HepG2 (cell line): Measurements from ENCODE around the gene ORC3. TPM values are rescaled to one million over a fixed set of nuclear protein-coding genes. Genes with fewer than 3 reads are reported as not detected.

Source experiments
- ADNP ChIP-seq: sonication (generic); formaldehyde crosslinking; IDR thresholded peaks from 2 replicates; pipeline ENCODE4 v1.4.0; 2020; ENCODE audit warnings: missing genetic modification reagents
- ARNT ChIP-seq: fragments of 450-650 bp; IDR thresholded peaks from 2 replicates; pipeline ENCODE4 v1.6.1; 2017
- ASH2L ChIP-seq: fragments of 300-600, 200-600 bp; sonication (generic); IDR thresholded peaks from 2 replicates; pipeline ENCODE4 v1.7.0; 2017; ENCODE audit warnings: low read depth, mild to moderate bottlenecking, moderate library complexity, mixed read lengths, low read length; ENCODE audit not compliant: insufficient read length
- BRCA1 ChIP-seq: sonication (generic); formaldehyde crosslinking; IDR thresholded peaks from 2 replicates; pipeline ENCODE4 v1.4.0; 2020; ENCODE audit warnings: missing genetic modification reagents
- CENPT ChIP-seq: sonication (generic); formaldehyde crosslinking; IDR thresholded peaks from 2 replicates; pipeline ENCODE4 v1.8.0; 2022; ENCODE audit warnings: low read depth, mild to moderate bottlenecking, moderate library complexity, missing genetic modification reagents
- CERS6 ChIP-seq: sonication (generic); formaldehyde crosslinking; IDR thresholded peaks from 2 replicates; pipeline ENCODE4 v1.5.0; 2020; ENCODE audit warnings: missing genetic modification reagents
- GZF1 ChIP-seq: sonication (generic); formaldehyde crosslinking; IDR thresholded peaks from 2 replicates; pipeline ENCODE4 v1.5.1; 2020; ENCODE audit warnings: mild to moderate bottlenecking, missing genetic modification reagents
- MYC ChIP-seq: sonication (generic); formaldehyde crosslinking; IDR thresholded peaks from 2 replicates; pipeline ENCODE4 v1.9.0; 2021; ENCODE audit warnings: missing genetic modification reagents, borderline replicate concordance
- NFE2 ChIP-seq: sonication (generic); formaldehyde crosslinking; IDR thresholded peaks from 2 replicates; pipeline ENCODE4 v1.4.0; 2020; ENCODE audit warnings: missing genetic modification reagents
- NR2F1 ChIP-seq, 2 experiments: fragments of 450-650 bp in 1 of 2; formaldehyde crosslinking in 1 of 2; IDR thresholded peaks; 2 replicates each; pipeline versions ENCODE4 v1.5.0 to v1.6.1; 2016 to 2020; ENCODE audit warnings: mild to moderate bottlenecking in 1 of 2, missing compliant biosample characterization in 1 of 2, missing genetic modification reagents in 1 of 2, moderate library complexity in 1 of 2
- POLR2AphosphoS2 ChIP-seq: IDR thresholded peaks from 2 replicates; pipeline ENCODE4 v1.6.1; 2011; ENCODE audit warnings: low read depth, low read length, improper control_type of control experiment
- PPARG ChIP-seq: conservative IDR thresholded peaks from 2 replicates; pipeline ENCODE4 v1.6.1; 2016; ENCODE audit warnings: missing biosample characterization, missing genetic modification reagents
- PRPF4 ChIP-seq: fragments of 200-400 bp; formaldehyde crosslinking; IDR thresholded peaks from 2 replicates; pipeline ENCODE4 v1.6.1; 2016; ENCODE audit warnings: low read length, low read depth; ENCODE audit not compliant: poor library complexity, severe bottlenecking
- SCMH1 ChIP-seq: sonication (generic); formaldehyde crosslinking; IDR thresholded peaks from 2 replicates; pipeline ENCODE4 v1.9.0; 2021; ENCODE audit warnings: missing genetic modification reagents, mild to moderate bottlenecking, borderline replicate concordance
- SMARCE1 ChIP-seq: fragments of 450-650 bp; IDR thresholded peaks from 2 replicates; pipeline ENCODE4 v1.6.1; 2017; ENCODE audit warnings: borderline replicate concordance
- SP4 ChIP-seq: sonication (generic); formaldehyde crosslinking; IDR thresholded peaks from 2 replicates; pipeline ENCODE4 v1.8.1; 2023; ENCODE audit warnings: mild to moderate bottlenecking, missing genetic modification reagents
- ZKSCAN5 ChIP-seq: sonication (generic); formaldehyde crosslinking; IDR thresholded peaks from 2 replicates; pipeline ENCODE4 v1.5.1; 2020; ENCODE audit warnings: mild to moderate bottlenecking, missing genetic modification reagents
- ZNF136 ChIP-seq: sonication (generic); formaldehyde crosslinking; IDR thresholded peaks from 2 replicates; pipeline ENCODE4 v1.8.1; 2022; ENCODE audit warnings: low read depth, mild to moderate bottlenecking, moderate library complexity, missing genetic modification reagents
- ZNF232 ChIP-seq: sonication (generic); formaldehyde crosslinking; IDR thresholded peaks from 2 replicates; pipeline ENCODE4 v1.4.0; 2020; ENCODE audit warnings: missing genetic modification reagents, borderline replicate concordance
- ZNF383 ChIP-seq: sonication (generic); formaldehyde crosslinking; IDR thresholded peaks from 2 replicates; pipeline ENCODE4 v1.4.0; 2020; ENCODE audit warnings: missing genetic modification reagents, mild to moderate bottlenecking, borderline replicate concordance
- ZNF724P ChIP-seq: sonication (generic); formaldehyde crosslinking; IDR thresholded peaks from 2 replicates; pipeline ENCODE4 v1.8.0; 2022; ENCODE audit warnings: missing genetic modification reagents, borderline replicate concordance
- ZNF749 ChIP-seq: sonication (generic); formaldehyde crosslinking; IDR thresholded peaks from 2 replicates; pipeline ENCODE4 v1.8.0; 2022; ENCODE audit warnings: mild to moderate bottlenecking, missing genetic modification reagents, moderate library complexity, borderline replicate concordance
- ZNF772 ChIP-seq: sonication (generic); formaldehyde crosslinking; IDR thresholded peaks from 2 replicates; pipeline ENCODE4 v1.5.0; 2020; ENCODE audit warnings: mild to moderate bottlenecking, missing genetic modification reagents
- ZNF850 ChIP-seq: sonication (generic); formaldehyde crosslinking; conservative IDR thresholded peaks from 2 replicates; pipeline ENCODE4 v1.9.0; 2021; ENCODE audit warnings: mild to moderate bottlenecking, missing genetic modification reagents
- ZSCAN9 ChIP-seq: IDR thresholded peaks from 2 replicates; pipeline ENCODE4 v1.6.1; 2016; ENCODE audit warnings: borderline replicate concordance
- polyA plus RNA-seq, 8 experiments: library from polyadenylated mRNA; depleted of rRNA in 3 of 8; stranded (reverse) in 7 of 8; unstranded in 1 of 8; fragments of >200 nt; fragmentation: Illumina TruSeq in 4 of 8; extraction: Trizol in 4 of 8; gene quantifications; 2 replicates each; pipeline versions ENCODE4 v1.2.1 to v1.2.3, GENCODE V29; 2011 to 2016; ENCODE audit warnings: low read depth in 4 of 8, missing spikeins in 1 of 8, mixed read lengths in 1 of 8; ENCODE audit not compliant: insufficient read depth in 1 of 8
- total RNA-seq, 5 experiments: library from RNA; depleted of rRNA; stranded (reverse); fragments of >200 nt; fragmentation: Illumina TruSeq; extraction: Trizol; gene quantifications; 2 replicates each; pipeline ENCODE4 v1.2.3, GENCODE V29; 2016; ENCODE audit warnings: low read depth in 1 of 5
- TF ChIP-seq, protein P1 (sequence below), 2 experiments: sonication (generic) in 1 of 2; formaldehyde crosslinking in 1 of 2; IDR thresholded peaks; 2 replicates each; pipeline versions ENCODE4 v1.4.0 to v1.6.1; 2016 to 2020; ENCODE audit warnings: borderline replicate concordance in 1 of 2, low read depth in 1 of 2, mild to moderate bottlenecking in 1 of 2, missing genetic modification reagents in 1 of 2

ORC3 gene
- total and polyA plus RNA-seq, 2 of the 13 experiments (the other 11 are each of a cell fraction or from before 2014, with no cell fraction given): 21.8 to 43.5 TPM

- TF ChIP-seq, protein P1, sequence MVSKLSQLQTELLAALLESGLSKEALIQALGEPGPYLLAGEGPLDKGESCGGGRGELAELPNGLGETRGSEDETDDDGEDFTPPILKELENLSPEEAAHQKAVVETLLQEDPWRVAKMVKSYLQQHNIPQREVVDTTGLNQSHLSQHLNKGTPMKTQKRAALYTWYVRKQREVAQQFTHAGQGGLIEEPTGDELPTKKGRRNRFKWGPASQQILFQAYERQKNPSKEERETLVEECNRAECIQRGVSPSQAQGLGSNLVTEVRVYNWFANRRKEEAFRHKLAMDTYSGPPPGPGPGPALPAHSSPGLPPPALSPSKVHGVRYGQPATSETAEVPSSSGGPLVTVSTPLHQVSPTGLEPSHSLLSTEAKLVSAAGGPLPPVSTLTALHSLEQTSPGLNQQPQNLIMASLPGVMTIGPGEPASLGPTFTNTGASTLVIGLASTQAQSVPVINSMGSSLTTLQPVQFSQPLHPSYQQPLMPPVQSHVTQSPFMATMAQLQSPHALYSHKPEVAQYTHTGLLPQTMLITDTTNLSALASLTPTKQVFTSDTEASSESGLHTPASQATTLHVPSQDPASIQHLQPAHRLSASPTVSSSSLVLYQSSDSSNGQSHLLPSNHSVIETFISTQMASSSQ (IDR thresholded peaks at IDR 0.05; ENCODE audit: low read depth): no peak
- TF ChIP-seq, protein P1 (CRISPR knock-in tag; IDR thresholded peaks at IDR 0.05; ENCODE audit: borderline replicate concordance): peak; percentile 42; the same call in 1 of the 2 replicates
- no peak for TF ChIP-seq GZF1 (CRISPR knock-in tag)
- TF ChIP-seq ZNF136 (CRISPR knock-in tag): no peak
- no peak for TF ChIP-seq ZSCAN9 (CRISPR knock-in tag)
- TF ChIP-seq ASH2L: peak; percentile 77
- no peak for TF ChIP-seq ZNF749
- no peak for TF ChIP-seq SCMH1 (CRISPR knock-in tag)
- TF ChIP-seq PPARG (CRISPR knock-in tag): no peak
- TF ChIP-seq NFE2: no peak
- peak; percentile 39; the same call in 1 of the 2 replicates for TF ChIP-seq ZNF724P
- no peak for TF ChIP-seq ADNP (CRISPR knock-in tag)
- no peak for TF ChIP-seq SMARCE1
- TF ChIP-seq SP4 (CRISPR knock-in tag): peak; percentile 92
- no peak for TF ChIP-seq POLR2AphosphoS2
- no peak for TF ChIP-seq ZNF232 (CRISPR knock-in tag)
- no peak for TF ChIP-seq CENPT (CRISPR knock-in tag)
- no peak for TF ChIP-seq CERS6 (CRISPR knock-in tag)
- peak; percentile 78 for TF ChIP-seq MYC (CRISPR knock-in tag)
- TF ChIP-seq ZNF383 (CRISPR knock-in tag): no peak
- TF ChIP-seq ZNF850: no peak
- no peak for TF ChIP-seq NR2F1 (CRISPR knock-in tag; IDR thresholded peaks at IDR 0.05)
- TF ChIP-seq ARNT: no peak
- TF ChIP-seq PRPF4: no peak
- peak; percentile 67; the same call in 1 of the 2 replicates for TF ChIP-seq ZNF772 (CRISPR knock-in tag)
- no peak for TF ChIP-seq ZKSCAN5 (CRISPR knock-in tag)
- TF ChIP-seq BRCA1 (CRISPR knock-in tag): no peak
Measured at GRCh38 chr6:87701676-87702588, 112.0 kb downstream of the ORC3 start, which contains the start of gene AKIRIN2 (continued).
